Loucy (cell line): Measurements from ENCODE around the gene KRTAP20-3.

Experiments
- H2AFZ ChIP-seq: fragments of 200-600 bp; sonication (generic); 2 replicates; pipeline ENCODE4 v1.6.0; 2016; ENCODE audit warnings: antibody characterized with exemption, mild to moderate bottlenecking, low read length, moderate library complexity
- H3F3A ChIP-seq: fragments of 200-600 bp; 2 replicates; pipeline ENCODE4 v1.6.0; 2016; ENCODE audit warnings: antibody characterized with exemption, low read depth, mild to moderate bottlenecking
- H3K27me3 ChIP-seq: fragments of 200-600 bp; sonication (generic); 2 replicates; pipeline ENCODE4 v1.6.1; 2014; ENCODE audit warnings: low read length, mild to moderate bottlenecking; ENCODE audit not compliant: insufficient read depth, poor library complexity, severe bottlenecking
- H3K36me3 ChIP-seq: fragments of 200-600 bp; sonication (generic); 2 replicates; pipeline ENCODE4 v1.6.1; 2016; ENCODE audit warnings: low read length; ENCODE audit not compliant: insufficient read depth
- H3K4me1 ChIP-seq: fragments of 200-600 bp; sonication (generic); 2 replicates; pipeline ENCODE4 v1.5.1; 2014; ENCODE audit warnings: low read length, mild to moderate bottlenecking; ENCODE audit not compliant: insufficient read depth, poor library complexity, severe bottlenecking
- H3K4me2 ChIP-seq: fragments of 200-600 bp; sonication (generic); 2 replicates; pipeline ENCODE4 v1.6.0; 2014; ENCODE audit warnings: antibody characterized with exemption, low read length, low read depth, mild to moderate bottlenecking; ENCODE audit not compliant: poor library complexity, severe bottlenecking
- H3K4me3 ChIP-seq: fragments of 200-600 bp; sonication (generic); 2 replicates; pipeline ENCODE4 v1.5.1; 2014; ENCODE audit warnings: low read length, mild to moderate bottlenecking, mixed read lengths; ENCODE audit not compliant: poor library complexity, severe bottlenecking
- H3K79me2 ChIP-seq: fragments of 200-600 bp; sonication (generic); 2 replicates; pipeline ENCODE4 v1.6.1; 2014; ENCODE audit warnings: low read length; ENCODE audit not compliant: insufficient read depth
- H3K9ac ChIP-seq: fragments of 200-600 bp; sonication (generic); 2 replicates; pipeline ENCODE4 v1.6.0; 2014; ENCODE audit warnings: mild to moderate bottlenecking, low read depth, low read length, moderate library complexity; ENCODE audit not compliant: poor library complexity, severe bottlenecking
- H3K9me2 ChIP-seq: fragments of 200-600 bp; sonication (generic); replicated peaks from 2 replicates; pipeline ENCODE4 v1.6.1; 2016; ENCODE audit warnings: low read depth, low read length, mixed read lengths
- H3K9me3 ChIP-seq: fragments of 200-600 bp; sonication (generic); 2 replicates; pipeline ENCODE4 v1.6.1; 2014; ENCODE audit warnings: mild to moderate bottlenecking, antibody characterized with exemption, low read length, low read depth; ENCODE audit not compliant: insufficient read depth
- H4K20me1 ChIP-seq: fragments of 200-600 bp; sonication (generic); 2 replicates; pipeline ENCODE4 v1.6.0; 2014; ENCODE audit warnings: antibody characterized with exemption, low read length, mild to moderate bottlenecking; ENCODE audit not compliant: insufficient read depth, poor library complexity, severe bottlenecking
- CTCF ChIP-seq: fragments of 200-600 bp; sonication (generic); conservative IDR thresholded peaks from 2 replicates; pipeline ENCODE4 v1.5.1; 2014; ENCODE audit warnings: mild to moderate bottlenecking, antibody characterized with exemption, low read length
- EZH2phosphoT487 ChIP-seq: fragments of 200-600 bp; IDR thresholded peaks from 2 replicates; pipeline ENCODE4 v1.6.1; 2018; ENCODE audit warnings: antibody characterized with exemption, mild to moderate bottlenecking, moderate library complexity, borderline replicate concordance

The KRTAP20-3 gene

GRCh38 chr21:30668776-30669175 is 26.1 kb downstream of the KRTAP20-3 start:
- no peak overlapping the region for H3K4me3 ChIP-seq
- H4K20me1 ChIP-seq = no peaks in the 10 kb centered on the region
- no peak overlapping the region for H2AFZ ChIP-seq
- no peaks in the 10 kb centered on the region for H3K79me2 ChIP-seq
- H3K4me2 ChIP-seq = no peak overlapping the region
- no peaks in the 10 kb centered on the region for H3K36me3 ChIP-seq
- no peak overlapping the region for H3K9ac ChIP-seq
- H3K27me3 ChIP-seq = no peaks in the 10 kb centered on the region
- no peaks in the 10 kb centered on the region for H3K4me1 ChIP-seq
- H3K9me2 ChIP-seq = no peaks in the 10 kb centered on the region
- H3F3A ChIP-seq = no peaks in the 10 kb centered on the region
- no peaks in the 10 kb centered on the region for H3K9me3 ChIP-seq
- no peak for TF ChIP-seq EZH2phosphoT487
- TF ChIP-seq CTCF = no peak

GRCh38 chr21:30672985-30673650 is 30.5 kb downstream of the KRTAP20-3 start:
- Histone ChIP-seq H3K9ac (no peak overlapping the region), H4K20me1 (no peaks in the 10 kb centered on the region), H3K79me2 (no peaks in the 10 kb centered on the region), H3K36me3 (no peaks in the 10 kb centered on the region), H3K4me3 (no peak overlapping the region), H2AFZ (no peak overlapping the region), H3K9me3 (no peaks in the 10 kb centered on the region), H3K27me3 (no peaks in the 10 kb centered on the region), H3K4me1 (no peaks in the 10 kb centered on the region), H3K4me2 (no peak overlapping the region), H3K9me2 (no peaks in the 10 kb centered on the region), H3F3A (no peaks in the 10 kb centered on the region)
- TF ChIP-seq CTCF (no peak), EZH2phosphoT487 (no peak)

GRCh38 chr21:30674312-30674711 is 31.6 kb downstream of the KRTAP20-3 start:
- no peaks in the 10 kb centered on the region for H3K9me3 ChIP-seq
- no peaks in the 10 kb centered on the region for H4K20me1 ChIP-seq
- H3K36me3 ChIP-seq = no peaks in the 10 kb centered on the region
- no peaks in the 10 kb centered on the region for H3K4me1 ChIP-seq
- no peak overlapping the region for H3K9ac ChIP-seq
- H2AFZ ChIP-seq = no peak overlapping the region
- no peaks in the 10 kb centered on the region for H3K9me2 ChIP-seq
- no peaks in the 10 kb centered on the region for H3K79me2 ChIP-seq
- H3K4me2 ChIP-seq = no peak overlapping the region
- no peaks in the 10 kb centered on the region for H3F3A ChIP-seq
- H3K4me3 ChIP-seq = no peak overlapping the region
- TF ChIP-seq CTCF (no peak), EZH2phosphoT487 (no peak)
- no peaks in the 10 kb centered on the region for H3K27me3 ChIP-seq
